ENCODE results near the gene TUFM.

TUFM gene

DNA sequence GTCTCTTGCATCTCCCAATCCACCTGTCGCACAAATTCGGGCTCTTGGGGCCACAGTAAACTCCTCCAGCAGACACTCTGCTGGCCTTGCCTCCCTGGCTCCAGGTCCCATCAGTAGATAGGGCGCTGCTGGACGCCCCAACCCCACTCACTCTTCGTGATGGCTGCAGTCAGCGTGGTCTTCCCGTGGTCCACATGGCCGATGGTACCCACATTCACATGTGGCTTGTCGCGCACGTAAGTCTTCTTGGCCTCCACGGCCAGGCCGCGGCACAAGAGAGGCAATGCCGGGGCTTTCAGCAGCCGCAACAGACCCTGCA, 428 bp downstream of the TUFM start:
- Histone ChIP-seq H3K9ac (ENCODE audit: low read length) (peak overlapping the region; percentile 98), H3K27ac (ENCODE audit: low read depth, low read length) (peak overlapping the region; percentile 35), H3K36me3 (ENCODE audit: low read length) (no peaks in the 10 kb centered on the region; the same call in 1 of the 2 replicates), H2AFZ (ENCODE audit: low read depth, low read length, severe bottlenecking) (no peak overlapping the region), H3K4me3 (ENCODE audit: insufficient read depth, low read length, poor library complexity, severe bottlenecking) (peak overlapping the region; percentile 70), H3F3A (ENCODE audit: insufficient read depth) (no peaks in the 10 kb centered on the region), H3K4me2 (ENCODE audit: low read depth, low read length, poor library complexity, severe bottlenecking) (peak overlapping the region; percentile 72), H3K9me2 (replicated peaks; ENCODE audit: insufficient read depth, low read length) (no peaks in the 10 kb centered on the region), H3K9me3 (ENCODE audit: insufficient read depth, low read length) (no peaks in the 10 kb centered on the region), H3K79me2 (ENCODE audit: insufficient read depth, low read length) (peaks cover 30% of the 10 kb centered on the region), H4K20me1 (ENCODE audit: low read depth, low read length) (peaks cover 5% of the 10 kb centered on the region; the same call in 1 of the 2 replicates), H3K27me3 (ENCODE audit: low read length) (no peaks in the 10 kb centered on the region)
- TF ChIP-seq EZH2phosphoT487 (conservative IDR thresholded peaks at IDR 0.05; ENCODE audit: low read length): no peak
- TF ChIP-seq, protein P1, sequence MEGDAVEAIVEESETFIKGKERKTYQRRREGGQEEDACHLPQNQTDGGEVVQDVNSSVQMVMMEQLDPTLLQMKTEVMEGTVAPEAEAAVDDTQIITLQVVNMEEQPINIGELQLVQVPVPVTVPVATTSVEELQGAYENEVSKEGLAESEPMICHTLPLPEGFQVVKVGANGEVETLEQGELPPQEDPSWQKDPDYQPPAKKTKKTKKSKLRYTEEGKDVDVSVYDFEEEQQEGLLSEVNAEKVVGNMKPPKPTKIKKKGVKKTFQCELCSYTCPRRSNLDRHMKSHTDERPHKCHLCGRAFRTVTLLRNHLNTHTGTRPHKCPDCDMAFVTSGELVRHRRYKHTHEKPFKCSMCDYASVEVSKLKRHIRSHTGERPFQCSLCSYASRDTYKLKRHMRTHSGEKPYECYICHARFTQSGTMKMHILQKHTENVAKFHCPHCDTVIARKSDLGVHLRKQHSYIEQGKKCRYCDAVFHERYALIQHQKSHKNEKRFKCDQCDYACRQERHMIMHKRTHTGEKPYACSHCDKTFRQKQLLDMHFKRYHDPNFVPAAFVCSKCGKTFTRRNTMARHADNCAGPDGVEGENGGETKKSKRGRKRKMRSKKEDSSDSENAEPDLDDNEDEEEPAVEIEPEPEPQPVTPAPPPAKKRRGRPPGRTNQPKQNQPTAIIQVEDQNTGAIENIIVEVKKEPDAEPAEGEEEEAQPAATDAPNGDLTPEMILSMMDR (IDR thresholded peaks at IDR 0.05; ENCODE audit: insufficient read depth, low read length, poor library complexity, severe bottlenecking): no peak

DNA sequence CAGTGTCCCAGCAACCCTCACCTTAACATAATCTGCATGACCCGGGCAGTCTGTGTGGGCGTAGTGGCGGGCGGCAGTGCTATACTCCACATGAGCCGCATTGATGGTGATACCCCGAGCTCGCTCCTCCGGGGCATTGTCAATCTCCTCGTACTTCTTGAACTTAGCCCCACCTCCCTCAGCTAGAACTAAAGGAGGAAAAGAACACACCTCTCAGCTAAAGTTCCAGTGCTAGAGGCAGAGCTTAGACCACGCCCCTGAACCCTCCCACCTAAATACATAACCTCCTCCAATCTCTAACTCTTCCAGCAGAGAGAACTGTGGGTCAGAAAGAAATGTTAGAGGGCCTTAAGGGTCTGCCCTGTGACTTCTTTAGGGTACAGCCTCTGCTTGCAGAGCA, 855 bp downstream of the TUFM start:
- Histone ChIP-seq H3K9me3 (ENCODE audit: insufficient read depth, low read length) (no peaks in the 10 kb centered on the region), H3K9me2 (replicated peaks; ENCODE audit: insufficient read depth, low read length) (no peaks in the 10 kb centered on the region), H4K20me1 (ENCODE audit: low read depth, low read length) (peaks cover 5% of the 10 kb centered on the region; the same call in 1 of the 2 replicates), H3F3A (ENCODE audit: insufficient read depth) (no peaks in the 10 kb centered on the region), H3K27me3 (ENCODE audit: low read length) (no peaks in the 10 kb centered on the region), H3K9ac (ENCODE audit: low read length) (peak overlapping the region; percentile 98), H2AFZ (ENCODE audit: low read depth, low read length, severe bottlenecking) (no peak overlapping the region), H3K4me3 (ENCODE audit: insufficient read depth, low read length, poor library complexity, severe bottlenecking) (peak overlapping the region; percentile 70), H3K79me2 (ENCODE audit: insufficient read depth, low read length) (peaks cover 30% of the 10 kb centered on the region), H3K36me3 (ENCODE audit: low read length) (no peaks in the 10 kb centered on the region; the same call in 1 of the 2 replicates), H3K27ac (ENCODE audit: low read depth, low read length) (peak overlapping the region; percentile 35; the same call in 1 of the 2 replicates), H3K4me2 (ENCODE audit: low read depth, low read length, poor library complexity, severe bottlenecking) (peak overlapping the region; percentile 72)
- TF ChIP-seq, protein P1 (IDR thresholded peaks at IDR 0.05; ENCODE audit: insufficient read depth, low read length, poor library complexity, severe bottlenecking): no peak
- no peak for TF ChIP-seq EZH2phosphoT487 (conservative IDR thresholded peaks at IDR 0.05; ENCODE audit: low read length)

DNA sequence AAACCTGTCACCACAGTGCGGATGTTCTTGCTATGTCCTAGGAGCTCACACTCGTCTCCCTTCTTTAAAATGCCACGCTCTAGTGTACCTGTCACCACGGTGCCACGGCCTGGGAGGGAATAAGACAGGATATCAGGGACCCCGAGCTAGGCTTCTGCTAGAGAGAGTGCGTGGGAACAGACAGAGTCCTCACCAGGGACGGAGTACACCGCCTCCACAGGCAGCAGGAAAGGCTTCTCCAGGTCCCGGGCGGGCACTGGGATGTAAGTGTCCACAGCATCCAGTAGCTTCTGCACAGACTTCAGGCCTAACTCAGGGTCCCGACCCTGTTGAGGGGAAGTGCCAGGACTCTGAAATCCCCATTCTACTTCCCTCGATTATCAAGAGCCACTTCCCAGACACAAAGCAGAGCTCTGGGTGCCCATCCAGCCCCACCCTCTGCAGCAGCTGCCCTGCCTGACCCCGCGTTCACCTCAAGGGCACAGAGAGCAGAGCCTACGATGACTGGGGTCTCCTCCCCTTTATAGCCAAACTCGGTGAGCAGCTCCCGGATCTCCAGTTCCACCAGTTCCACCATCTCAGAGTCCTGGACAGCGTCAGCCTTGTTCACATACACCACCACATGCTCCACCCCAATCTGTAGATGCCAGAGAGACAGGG, 1.8 kb downstream of the TUFM start:
- Histone ChIP-seq H2AFZ (ENCODE audit: low read depth, low read length, severe bottlenecking) (no peak overlapping the region), H3K36me3 (ENCODE audit: low read length) (no peaks in the 10 kb centered on the region; the same call in 1 of the 2 replicates), H3K27ac (ENCODE audit: low read depth, low read length) (no peak overlapping the region), H3K27me3 (ENCODE audit: low read length) (no peaks in the 10 kb centered on the region), H3K4me3 (ENCODE audit: insufficient read depth, low read length, poor library complexity, severe bottlenecking) (no peak overlapping the region), H3K9ac (ENCODE audit: low read length) (0 out of 2 replicates have a peak overlapping the region, but pooled peaks have one; percentile 98), H3K9me3 (ENCODE audit: insufficient read depth, low read length) (no peaks in the 10 kb centered on the region), H3F3A (ENCODE audit: insufficient read depth) (peaks cover 8% of the 10 kb centered on the region), H4K20me1 (ENCODE audit: low read depth, low read length) (peaks cover 5% of the 10 kb centered on the region; the same call in 1 of the 2 replicates), H3K4me2 (ENCODE audit: low read depth, low read length, poor library complexity, severe bottlenecking) (peak overlapping the region; percentile 72), H3K9me2 (replicated peaks; ENCODE audit: insufficient read depth, low read length) (no peaks in the 10 kb centered on the region), H3K79me2 (ENCODE audit: insufficient read depth, low read length) (peaks cover 30% of the 10 kb centered on the region)
- TF ChIP-seq, protein P1 (IDR thresholded peaks at IDR 0.05; ENCODE audit: insufficient read depth, low read length, poor library complexity, severe bottlenecking): no peak
- TF ChIP-seq EZH2phosphoT487 (conservative IDR thresholded peaks at IDR 0.05; ENCODE audit: low read length): no peak
